ENCODE measurements around the gene LCK. TPM values are rescaled to one million over a fixed set of nuclear protein-coding genes. Genes with fewer than 3 reads are reported as not detected.
A peak's percentile ranks its signal among the peaks of the same experiment; 100 is the strongest.

Gene LCK
- total RNA-seq, 1 experiment from 2014 or later, result 37.6 TPM

GRCh38 chr1:32309960-32310359 is 58.9 kb downstream of the LCK start:
- Histone ChIP-seq H3K79me2 (ENCODE audit: insufficient read depth, low read length) (peaks cover 4% of the 10 kb centered on the region; the same call in 1 of the 2 replicates), H2BK15ac (ENCODE audit: low read depth, low read length) (no peak overlapping the region), H2BK5ac (ENCODE audit: insufficient read length, low read length) (no peak overlapping the region), H3K14ac (ENCODE audit: insufficient read depth, low read length) (no peak overlapping the region), H3K18ac (ENCODE audit: insufficient read length, low read depth, low read length) (no peak overlapping the region), H4K5ac (ENCODE audit: insufficient read length, low read depth, low read length) (no peak overlapping the region), H3K56ac (ENCODE audit: insufficient read length, low read depth, low read length) (no peak overlapping the region), H2BK20ac (ENCODE audit: low read depth, low read length, poor library complexity, severe bottlenecking) (no peak overlapping the region), H4K91ac (ENCODE audit: insufficient read length, low read depth, low read length) (no peak overlapping the region), H3K23ac (ENCODE audit: insufficient read length, low read depth, low read length) (no peak overlapping the region), H3K4me1 (ENCODE audit: insufficient read depth, low read length) (no peaks in the 10 kb centered on the region), H4K8ac (replicated peaks; ENCODE audit: insufficient read length, low read depth, low read length) (no peak overlapping the region), H2AK5ac (ENCODE audit: insufficient read length, low read length) (no peak overlapping the region), H3K4ac (ENCODE audit: low read depth, low read length) (no peak overlapping the region), H3T11ph (ENCODE audit: low read length) (no peak overlapping the region), H3K79me1 (ENCODE audit: insufficient read depth, low read depth, low read length, poor library complexity, severe bottlenecking) (no peaks in the 10 kb centered on the region), H3K27me3 (ENCODE audit: insufficient read depth, low read length) (no peaks in the 10 kb centered on the region), H2BK12ac (ENCODE audit: insufficient read length, low read depth, low read length) (no peak overlapping the region), H2AFZ (ENCODE audit: low read length) (no peak overlapping the region), H3K23me2 (ENCODE audit: insufficient read length, low read depth, low read length, poor library complexity, severe bottlenecking) (no peaks in the 10 kb centered on the region), H3K9me3 (ENCODE audit: control insufficient read depth, low read depth, low read length) (no peaks in the 10 kb centered on the region), H4K20me1 (ENCODE audit: control insufficient read depth, insufficient read depth, insufficient read length) (no peaks in the 10 kb centered on the region), H3K27ac (ENCODE audit: insufficient read length, low read depth, low read length) (no peak overlapping the region), H3K4me2 (ENCODE audit: insufficient read depth, insufficient read length, low read length) (no peak overlapping the region), H2BK120ac (ENCODE audit: low read depth, low read length, poor library complexity, severe bottlenecking) (no peak overlapping the region), H3K9ac (ENCODE audit: extremely low read depth, insufficient read length, low read length) (no peak overlapping the region)
- peaks cover 0 to 6% of the 10 kb centered on the region in 2 experiments; a peak in 3 of 5 replicates for H3K9me3 Mint-ChIP-seq
- TF ChIP-seq CTCF (conservative IDR thresholded peaks at IDR 0.05), result no peak
- peaks cover 3 to 6% of the 10 kb centered on the region in 2 experiments; a peak in 1 of 4 replicates for H3K4me1 Mint-ChIP-seq
- no peaks in the 10 kb centered on the region for H3K27me3 Mint-ChIP-seq (ENCODE audit: low read depth)
- DNase-seq, result no peak
- no peak overlapping the region for H3K4me3 Mint-ChIP-seq
- no CpG with 5 or more reads among the region's 1 CpG for WGBS (ENCODE audit: extremely low coverage, insufficient read length, low lambda C conversion rate)
- peak overlapping the region in 2 of 3 experiments; percentile 38 to 87; a peak in 3 of 7 replicates for H3K27ac Mint-ChIP-seq
- peaks cover 10 to 32% (median 12%) of the 10 kb centered on the region in 3 experiments; a peak in 6 of 7 replicates for H3K36me3 Mint-ChIP-seq (ENCODE audit: insufficient read depth in 1 of 3, low read depth in 3 of 3)

Measured in H9 (cell line).